OCI-LY3 (cell line): Measurements from ENCODE around the gene GPATCH8.

Experiments used
- CTCF ChIP-seq: fragments of 200-600, 300-600 bp; sonication (generic); IDR thresholded peaks from 2 replicates; pipeline ENCODE4 v1.5.1; 2014; ENCODE audit warnings: antibody characterized with exemption, low read length, low read depth
- EZH2phosphoT487 ChIP-seq: fragments of 200-600 bp; shearing (Covaris generic); IDR thresholded peaks from 2 replicates; pipeline ENCODE4 v1.6.1; 2018; ENCODE audit warnings: antibody characterized with exemption, mixed run types, low read depth

GRCh38 chr17:44384823-44385286, 118.4 kb downstream of the GPATCH8 start:
- TF ChIP-seq CTCF (no peak), EZH2phosphoT487 (no peak)
